ENCODE measurements around the gene MAPRE3.
A peak's percentile ranks its signal among the peaks of the same experiment; 100 is the strongest.

MAPRE3 gene

GRCh38 chr2:26940001-26940400 is 30.4 kb upstream of the MAPRE3 start:
- no peak for DNase-seq (ENCODE audit: low read depth)
- no peak for TF ChIP-seq CTCF (IDR thresholded peaks at IDR 0.05; ENCODE audit: insufficient read depth, low read depth, low read length, missing control alignments)

GRCh38 chr2:26941486-26941885 is 29.0 kb upstream of the MAPRE3 start:
- TF ChIP-seq CTCF (IDR thresholded peaks at IDR 0.05; ENCODE audit: insufficient read depth, low read depth, low read length, missing control alignments), result no peak
- DNase-seq (ENCODE audit: low read depth), result no peak

More at GRCh38 chr2:26940001-26940400, 30.4 kb upstream of the MAPRE3 start:
- no peak overlapping the region for H3K4me3 ChIP-seq (ENCODE audit: low read depth, low read length)

GRCh38 chr2:26942543-26943295 is 27.7 kb upstream of the MAPRE3 start:
- H3K4me3 ChIP-seq (ENCODE audit: low read depth, low read length), result no peak overlapping the region
- DNase-seq (ENCODE audit: low read depth), result peak; percentile 67
- TF ChIP-seq CTCF (IDR thresholded peaks at IDR 0.05; ENCODE audit: insufficient read depth, low read depth, low read length, missing control alignments), result peak; percentile 84

More at GRCh38 chr2:26941486-26941885, 29.0 kb upstream of the MAPRE3 start:
- no peak overlapping the region for H3K4me3 ChIP-seq (ENCODE audit: low read depth, low read length)

- no peak for TF ChIP-seq CTCF (IDR thresholded peaks at IDR 0.05; ENCODE audit: insufficient read depth, low read depth, low read length, missing control alignments)
- no peak for DNase-seq (ENCODE audit: low read depth)
- H3K4me3 ChIP-seq (ENCODE audit: low read depth, low read length), result no peak overlapping the region
Observed at GRCh38 chr2:26945991-26946750, 24.3 kb upstream of the MAPRE3 start.

GRCh38 chr2:26946841-26947784 is 23.3 kb upstream of the MAPRE3 start:
- no peak overlapping the region for H3K4me3 ChIP-seq (ENCODE audit: low read depth, low read length)
- DNase-seq (ENCODE audit: low read depth), result no peak
- no peak for TF ChIP-seq CTCF (IDR thresholded peaks at IDR 0.05; ENCODE audit: insufficient read depth, low read depth, low read length, missing control alignments)

GRCh38 chr2:26948800-26949199 is 21.6 kb upstream of the MAPRE3 start:
- no peak overlapping the region for H3K4me3 ChIP-seq (ENCODE audit: low read depth, low read length)
- TF ChIP-seq CTCF (IDR thresholded peaks at IDR 0.05; ENCODE audit: insufficient read depth, low read depth, low read length, missing control alignments), result no peak
- DNase-seq (ENCODE audit: low read depth), result no peak
